ENCODE data around the gene PPP3CA.
"Not testable (repeated sequence)": the region's sequence is repeated elsewhere in the genome, so short reads cannot be mapped to it uniquely, and the experiment has no call there.

The PPP3CA gene

DNA sequence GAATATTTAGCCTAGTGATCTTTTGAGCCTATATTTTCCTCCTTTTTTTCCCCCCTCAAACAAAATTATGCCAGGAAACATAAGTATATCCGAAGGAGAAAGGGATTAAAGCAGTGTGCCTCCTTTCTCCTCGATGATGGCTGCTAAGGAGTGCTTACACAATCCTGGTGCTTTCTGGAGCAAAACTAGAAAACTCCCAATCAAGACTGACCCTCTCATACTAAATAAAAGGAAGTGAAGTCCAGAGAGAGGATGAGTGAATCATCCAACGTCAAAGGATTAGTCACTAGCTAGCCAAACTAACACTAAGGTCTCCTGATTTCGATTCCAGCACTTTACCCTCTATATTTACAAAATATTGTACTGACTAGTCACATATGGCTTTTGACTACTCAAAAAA is 146.8 kb downstream of the PPP3CA start:
- no peak for DNase-seq

GRCh38 chr4:101199507-101200285 is 147.6 kb downstream of the PPP3CA start:
- no peak for DNase-seq

- DNase-seq, result peak; percentile 4
Observed at GRCh38 chr4:101198682-101199339, 148.5 kb downstream of the PPP3CA start.

- DNase-seq, result peak; percentile 12
Observed at GRCh38 chr4:101197350-101197749, 150.0 kb downstream of the PPP3CA start.

DNA sequence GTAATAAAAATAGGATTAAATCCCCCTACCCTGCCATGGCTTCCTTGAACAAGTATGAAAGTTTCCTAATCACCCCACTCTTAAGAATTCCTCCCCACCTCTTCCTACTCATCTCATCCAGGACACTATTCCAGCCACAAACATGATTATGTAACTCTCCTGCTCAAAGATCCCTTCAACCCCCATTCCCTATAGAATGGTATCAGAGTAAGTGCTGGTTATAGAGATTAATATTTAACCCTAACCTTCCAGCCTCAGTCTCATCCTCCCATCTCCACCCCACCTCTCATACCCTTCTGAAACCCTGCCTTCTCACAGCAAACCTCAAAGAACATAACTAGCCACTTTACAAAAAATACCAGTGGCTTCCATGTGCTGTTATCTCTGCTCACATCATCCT is 155.1 kb downstream of the PPP3CA start:
- no peak for DNase-seq

GRCh38 chr4:101191302-101192098 is 155.8 kb downstream of the PPP3CA start:
- no peak for DNase-seq

DNA sequence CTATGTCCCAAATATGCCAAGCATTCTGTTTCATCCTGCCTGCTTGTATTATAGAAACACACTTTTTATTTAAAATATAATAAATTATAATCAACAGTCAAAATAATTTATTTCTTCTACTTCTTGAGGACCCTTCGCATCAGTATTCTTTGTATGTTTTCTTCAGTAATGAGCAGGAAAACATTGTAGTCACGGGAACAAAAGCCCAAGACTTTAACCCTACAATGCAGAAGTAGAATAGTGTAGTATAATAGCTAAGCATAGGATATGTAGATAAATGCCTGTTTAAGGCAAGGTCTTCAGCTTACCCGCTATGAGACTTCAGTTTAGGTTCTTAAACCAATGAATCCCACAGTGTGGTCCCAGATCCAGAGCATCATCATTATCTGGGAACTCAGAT is 156.6 kb downstream of the PPP3CA start:
- DNase-seq, result no peak

- no peak for DNase-seq
Observed at GRCh38 chr4:101188906-101189305, 158.4 kb downstream of the PPP3CA start.

DNA sequence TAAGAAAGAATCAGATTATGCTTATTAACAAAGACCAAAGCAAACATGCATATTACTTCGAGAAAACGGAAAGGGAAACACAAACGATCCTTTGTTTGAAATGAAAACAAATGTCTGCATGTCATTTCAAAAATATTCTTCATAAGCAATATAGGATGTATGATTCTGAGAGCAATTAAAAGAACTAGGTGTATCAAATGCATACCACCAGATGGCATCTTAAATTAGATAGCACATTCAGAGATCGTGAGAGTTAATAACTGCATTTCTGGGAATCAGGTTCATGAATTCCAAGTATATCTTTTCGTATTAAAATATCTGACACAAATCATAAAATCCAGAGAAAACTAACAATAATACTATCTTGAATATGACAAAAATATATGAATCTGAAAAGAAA is 159.5 kb downstream of the PPP3CA start:
- DNase-seq, result no peak

DNA sequence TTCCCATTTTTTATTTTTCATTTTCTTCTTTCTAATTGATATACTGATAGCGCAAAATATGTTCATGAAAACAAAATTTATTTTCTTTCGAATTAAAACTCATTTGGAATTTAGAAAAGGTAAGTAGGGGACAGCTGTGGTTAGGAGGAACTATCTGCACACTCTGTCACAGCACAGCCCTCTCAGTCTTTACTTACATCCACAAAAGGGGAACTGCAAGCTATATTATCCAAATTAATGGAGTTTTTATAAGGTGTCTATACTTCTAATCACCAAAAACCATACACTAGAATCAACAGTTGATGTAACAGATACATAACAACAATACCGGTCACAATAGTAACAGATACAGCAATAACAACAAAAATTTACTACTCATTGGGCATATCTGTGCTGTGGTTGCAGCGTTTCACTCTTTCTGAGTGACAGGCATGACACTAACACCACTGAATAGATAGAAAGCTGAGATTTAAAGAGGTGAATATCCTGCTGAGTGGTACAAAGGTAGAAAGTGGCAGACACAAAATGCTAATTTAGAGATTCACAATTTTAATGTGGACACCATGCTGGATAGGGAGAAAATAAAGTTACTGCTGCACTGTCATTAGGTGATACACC is 160.7 kb downstream of the PPP3CA start:
- DNase-seq, result no peak

- DNase-seq, result no peak
Observed at GRCh38 chr4:101184668-101185067, 162.7 kb downstream of the PPP3CA start.

GRCh38 chr4:101183666-101184373 is 163.5 kb downstream of the PPP3CA start:
- no peak for DNase-seq

GRCh38 chr4:101183221-101183620 is 164.1 kb downstream of the PPP3CA start:
- no peak for DNase-seq

GRCh38 chr4:101182688-101183087 is 164.6 kb downstream of the PPP3CA start:
- not testable (repeated sequence) for DNase-seq

GRCh38 chr4:101178731-101179130 is 168.6 kb downstream of the PPP3CA start:
- DNase-seq, result no peak

DNA sequence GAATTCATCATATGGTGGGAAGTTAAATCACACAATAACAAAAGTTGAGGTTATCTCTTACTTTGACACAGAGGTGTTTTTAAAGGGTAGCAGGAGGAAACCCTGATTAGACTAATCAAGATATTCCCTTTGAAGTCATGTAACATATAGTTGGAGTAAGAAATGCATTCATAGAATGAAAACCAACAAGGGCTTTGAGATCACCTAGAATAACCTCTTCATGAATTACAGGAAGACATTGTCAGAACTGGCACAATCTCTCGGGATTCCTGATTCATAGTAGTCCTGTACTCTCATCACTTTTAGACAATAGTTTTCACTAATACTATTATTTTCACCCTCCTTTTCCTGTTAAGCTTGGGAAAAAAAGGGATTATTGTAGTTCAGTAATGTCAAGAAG is 170.2 kb downstream of the PPP3CA start:
- no peak for DNase-seq

DNA sequence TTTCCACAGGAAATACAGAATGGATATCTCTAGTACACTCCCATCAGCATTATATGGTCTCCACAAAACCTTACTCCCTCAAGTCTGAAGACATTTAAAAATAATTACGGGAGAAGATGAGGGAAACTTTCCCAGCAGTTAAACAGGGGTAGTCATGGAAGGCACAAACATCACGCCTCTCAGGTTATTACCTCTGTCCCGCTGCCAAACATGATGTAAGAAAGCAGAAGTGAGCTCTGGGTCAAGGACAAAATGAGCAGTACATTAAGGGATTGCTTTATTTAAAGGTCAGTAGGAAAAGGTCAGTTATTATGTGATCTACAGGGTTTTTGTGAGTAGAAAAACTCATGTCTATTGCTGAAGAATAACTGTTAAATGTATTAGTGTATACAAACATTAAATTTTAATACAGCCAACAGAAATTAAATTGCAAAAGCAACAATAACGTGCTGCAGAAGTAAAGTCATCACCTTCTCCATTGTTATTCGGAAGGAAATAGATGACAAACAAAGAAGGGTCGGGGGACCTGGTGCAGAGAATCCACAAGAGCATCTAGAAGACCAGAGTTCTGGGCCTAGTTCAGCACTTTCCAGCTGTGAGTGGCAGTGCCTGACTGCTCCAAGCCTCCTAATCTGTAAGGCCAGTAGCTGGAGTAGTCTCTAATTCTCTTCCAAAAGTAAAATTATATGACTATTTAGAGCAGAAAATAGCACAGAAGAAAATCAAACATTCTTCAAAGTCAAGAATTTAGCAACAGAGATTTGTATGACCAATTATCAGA is 171.2 kb downstream of the PPP3CA start:
- DNase-seq, result no peak

GRCh38 chr4:101174679-101175345 is 172.5 kb downstream of the PPP3CA start:
- DNase-seq, result no peak

GRCh38 chr4:101172369-101172768 is 175.0 kb downstream of the PPP3CA start:
- no peak for DNase-seq

DNA sequence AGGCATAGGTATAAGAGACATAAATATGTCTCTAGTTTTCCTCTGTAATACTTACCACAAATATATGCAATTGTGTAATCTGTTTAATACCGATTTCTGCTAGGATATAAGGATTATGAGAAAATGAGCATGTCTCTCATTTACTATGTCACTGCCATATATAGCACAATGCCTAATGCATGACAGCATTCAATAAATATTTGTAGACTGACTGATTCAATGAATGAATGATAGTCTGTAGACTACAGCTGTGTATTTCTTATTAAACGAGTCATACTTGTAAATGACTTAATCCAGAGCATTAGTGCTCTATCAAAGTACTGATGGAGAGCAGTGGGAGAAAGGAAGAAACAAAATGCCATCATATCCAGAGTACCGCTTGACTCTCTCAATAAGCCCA is 175.6 kb downstream of the PPP3CA start:
- no peak for DNase-seq

Data from NCI-H510A treated with DMSO at 0.1 percent for 48 hours (cell line).